Epithelial cell of proximal tubule (primary cell): Measurements from ENCODE around the gene PTPRN2. TPM values are rescaled to one million over a fixed set of nuclear protein-coding genes. Genes with fewer than 3 reads are reported as not detected.

Source experiments
- DNase-seq: peaks from one replicate; pipeline ENCODE4 v3.0.0-alpha.2; 2011; ENCODE audit warnings: low read depth
- H3K4me3 ChIP-seq: 2 replicates; pipeline ENCODE4 v1.5.1; 2011; ENCODE audit warnings: low read depth, mild to moderate bottlenecking, low read length
- total RNA-seq: library from RNA; depleted of rRNA; stranded (reverse); fragments of >200 nt; gene quantifications from 2 replicates; pipeline ENCODE4 v1.2.3, GENCODE V29; 2015
- TF ChIP-seq, protein P1 (sequence below): conservative IDR thresholded peaks from 2 replicates; pipeline ENCODE4 v1.5.1; 2012; ENCODE audit warnings: low read depth, mild to moderate bottlenecking, low read length

The PTPRN2 gene
- total RNA-seq, 1 donor from 2014 or later: 2.8 TPM

GRCh38 chr7:158026636-158027265 is 560.9 kb downstream of the PTPRN2 start:
- DNase-seq: no peak
- H3K4me3 ChIP-seq: no peak overlapping the region
- TF ChIP-seq, protein P1, sequence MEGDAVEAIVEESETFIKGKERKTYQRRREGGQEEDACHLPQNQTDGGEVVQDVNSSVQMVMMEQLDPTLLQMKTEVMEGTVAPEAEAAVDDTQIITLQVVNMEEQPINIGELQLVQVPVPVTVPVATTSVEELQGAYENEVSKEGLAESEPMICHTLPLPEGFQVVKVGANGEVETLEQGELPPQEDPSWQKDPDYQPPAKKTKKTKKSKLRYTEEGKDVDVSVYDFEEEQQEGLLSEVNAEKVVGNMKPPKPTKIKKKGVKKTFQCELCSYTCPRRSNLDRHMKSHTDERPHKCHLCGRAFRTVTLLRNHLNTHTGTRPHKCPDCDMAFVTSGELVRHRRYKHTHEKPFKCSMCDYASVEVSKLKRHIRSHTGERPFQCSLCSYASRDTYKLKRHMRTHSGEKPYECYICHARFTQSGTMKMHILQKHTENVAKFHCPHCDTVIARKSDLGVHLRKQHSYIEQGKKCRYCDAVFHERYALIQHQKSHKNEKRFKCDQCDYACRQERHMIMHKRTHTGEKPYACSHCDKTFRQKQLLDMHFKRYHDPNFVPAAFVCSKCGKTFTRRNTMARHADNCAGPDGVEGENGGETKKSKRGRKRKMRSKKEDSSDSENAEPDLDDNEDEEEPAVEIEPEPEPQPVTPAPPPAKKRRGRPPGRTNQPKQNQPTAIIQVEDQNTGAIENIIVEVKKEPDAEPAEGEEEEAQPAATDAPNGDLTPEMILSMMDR: no peak

GRCh38 chr7:158025686-158026600 is 561.7 kb downstream of the PTPRN2 start:
- TF ChIP-seq, protein P1: no peak
- H3K4me3 ChIP-seq: no peak overlapping the region
- no peak for DNase-seq

- TF ChIP-seq, protein P1: no peak
- H3K4me3 ChIP-seq: no peak overlapping the region
- DNase-seq: no peak
Measured at GRCh38 chr7:158024881-158025280, 562.7 kb downstream of the PTPRN2 start.

- TF ChIP-seq, protein P1: no peak
- H3K4me3 ChIP-seq: no peak overlapping the region
- DNase-seq: no peak
Measured at GRCh38 chr7:158024351-158024715, 563.3 kb downstream of the PTPRN2 start.

GRCh38 chr7:158023681-158024350 is 563.8 kb downstream of the PTPRN2 start:
- TF ChIP-seq, protein P1: no peak
- no peak overlapping the region for H3K4me3 ChIP-seq
- DNase-seq: no peak

- no peak for DNase-seq
- H3K4me3 ChIP-seq: no peak overlapping the region
- TF ChIP-seq, protein P1: no peak
Measured at GRCh38 chr7:158023157-158023556, 564.5 kb downstream of the PTPRN2 start.
